Measurements from ENCODE around the gene LPAR2. TPM values are rescaled to one million over a fixed set of nuclear protein-coding genes. Genes with fewer than 3 reads are reported as not detected.

Gene LPAR2
- total and polyA plus RNA-seq, 2 experiments from 2014 or later, result 39.4 to 63.1 TPM

- TF ChIP-seq, protein P1, sequence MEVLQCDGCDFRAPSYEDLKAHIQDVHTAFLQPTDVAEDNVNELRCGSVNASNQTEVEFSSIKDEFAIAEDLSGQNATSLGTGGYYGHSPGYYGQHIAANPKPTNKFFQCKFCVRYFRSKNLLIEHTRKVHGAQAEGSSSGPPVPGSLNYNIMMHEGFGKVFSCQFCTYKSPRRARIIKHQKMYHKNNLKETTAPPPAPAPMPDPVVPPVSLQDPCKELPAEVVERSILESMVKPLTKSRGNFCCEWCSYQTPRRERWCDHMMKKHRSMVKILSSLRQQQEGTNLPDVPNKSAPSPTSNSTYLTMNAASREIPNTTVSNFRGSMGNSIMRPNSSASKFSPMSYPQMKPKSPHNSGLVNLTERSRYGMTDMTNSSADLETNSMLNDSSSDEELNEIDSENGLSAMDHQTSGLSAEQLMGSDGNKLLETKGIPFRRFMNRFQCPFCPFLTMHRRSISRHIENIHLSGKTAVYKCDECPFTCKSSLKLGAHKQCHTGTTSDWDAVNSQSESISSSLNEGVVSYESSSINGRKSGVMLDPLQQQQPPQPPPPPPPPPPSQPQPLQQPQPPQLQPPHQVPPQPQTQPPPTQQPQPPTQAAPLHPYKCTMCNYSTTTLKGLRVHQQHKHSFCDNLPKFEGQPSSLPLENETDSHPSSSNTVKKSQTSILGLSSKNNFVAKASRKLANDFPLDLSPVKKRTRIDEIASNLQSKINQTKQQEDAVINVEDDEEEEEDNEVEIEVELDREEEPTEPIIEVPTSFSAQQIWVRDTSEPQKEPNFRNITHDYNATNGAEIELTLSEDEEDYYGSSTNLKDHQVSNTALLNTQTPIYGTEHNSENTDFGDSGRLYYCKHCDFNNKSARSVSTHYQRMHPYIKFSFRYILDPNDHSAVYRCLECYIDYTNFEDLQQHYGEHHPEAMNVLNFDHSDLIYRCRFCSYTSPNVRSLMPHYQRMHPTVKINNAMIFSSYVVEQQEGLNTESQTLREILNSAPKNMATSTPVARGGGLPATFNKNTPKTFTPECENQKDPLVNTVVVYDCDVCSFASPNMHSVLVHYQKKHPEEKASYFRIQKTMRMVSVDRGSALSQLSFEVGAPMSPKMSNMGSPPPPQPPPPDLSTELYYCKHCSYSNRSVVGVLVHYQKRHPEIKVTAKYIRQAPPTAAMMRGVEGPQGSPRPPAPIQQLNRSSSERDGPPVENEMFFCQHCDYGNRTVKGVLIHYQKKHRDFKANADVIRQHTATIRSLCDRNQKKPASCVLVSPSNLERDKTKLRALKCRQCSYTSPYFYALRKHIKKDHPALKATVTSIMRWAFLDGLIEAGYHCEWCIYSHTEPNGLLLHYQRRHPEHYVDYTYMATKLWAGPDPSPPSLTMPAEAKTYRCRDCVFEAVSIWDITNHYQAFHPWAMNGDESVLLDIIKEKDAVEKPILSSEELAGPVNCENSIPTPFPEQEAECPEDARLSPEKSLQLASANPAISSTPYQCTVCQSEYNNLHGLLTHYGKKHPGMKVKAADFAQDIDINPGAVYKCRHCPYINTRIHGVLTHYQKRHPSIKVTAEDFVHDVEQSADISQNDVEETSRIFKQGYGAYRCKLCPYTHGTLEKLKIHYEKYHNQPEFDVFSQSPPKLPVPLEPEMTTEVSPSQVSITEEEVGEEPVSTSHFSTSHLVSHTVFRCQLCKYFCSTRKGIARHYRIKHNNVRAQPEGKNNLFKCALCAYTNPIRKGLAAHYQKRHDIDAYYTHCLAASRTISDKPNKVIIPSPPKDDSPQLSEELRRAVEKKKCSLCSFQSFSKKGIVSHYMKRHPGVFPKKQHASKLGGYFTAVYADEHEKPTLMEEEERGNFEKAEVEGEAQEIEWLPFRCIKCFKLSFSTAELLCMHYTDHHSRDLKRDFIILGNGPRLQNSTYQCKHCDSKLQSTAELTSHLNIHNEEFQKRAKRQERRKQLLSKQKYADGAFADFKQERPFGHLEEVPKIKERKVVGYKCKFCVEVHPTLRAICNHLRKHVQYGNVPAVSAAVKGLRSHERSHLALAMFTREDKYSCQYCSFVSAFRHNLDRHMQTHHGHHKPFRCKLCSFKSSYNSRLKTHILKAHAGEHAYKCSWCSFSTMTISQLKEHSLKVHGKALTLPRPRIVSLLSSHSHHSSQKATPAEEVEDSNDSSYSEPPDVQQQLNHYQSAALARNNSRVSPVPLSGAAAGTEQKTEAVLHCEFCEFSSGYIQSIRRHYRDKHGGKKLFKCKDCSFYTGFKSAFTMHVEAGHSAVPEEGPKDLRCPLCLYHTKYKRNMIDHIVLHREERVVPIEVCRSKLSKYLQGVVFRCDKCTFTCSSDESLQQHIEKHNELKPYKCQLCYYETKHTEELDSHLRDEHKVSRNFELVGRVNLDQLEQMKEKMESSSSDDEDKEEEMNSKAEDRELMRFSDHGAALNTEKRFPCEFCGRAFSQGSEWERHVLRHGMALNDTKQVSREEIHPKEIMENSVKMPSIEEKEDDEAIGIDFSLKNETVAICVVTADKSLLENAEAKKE (CRISPR knock-in tag; IDR thresholded peaks at IDR 0.05), result no peak
- no peak for TF ChIP-seq CREB1 (CRISPR knock-in tag; IDR thresholded peaks at IDR 0.05; ENCODE audit: low read depth)
- no peak for TF ChIP-seq ZNF331 (CRISPR knock-in tag; IDR thresholded peaks at IDR 0.05; ENCODE audit: low read depth)
- TF ChIP-seq, protein P2, sequence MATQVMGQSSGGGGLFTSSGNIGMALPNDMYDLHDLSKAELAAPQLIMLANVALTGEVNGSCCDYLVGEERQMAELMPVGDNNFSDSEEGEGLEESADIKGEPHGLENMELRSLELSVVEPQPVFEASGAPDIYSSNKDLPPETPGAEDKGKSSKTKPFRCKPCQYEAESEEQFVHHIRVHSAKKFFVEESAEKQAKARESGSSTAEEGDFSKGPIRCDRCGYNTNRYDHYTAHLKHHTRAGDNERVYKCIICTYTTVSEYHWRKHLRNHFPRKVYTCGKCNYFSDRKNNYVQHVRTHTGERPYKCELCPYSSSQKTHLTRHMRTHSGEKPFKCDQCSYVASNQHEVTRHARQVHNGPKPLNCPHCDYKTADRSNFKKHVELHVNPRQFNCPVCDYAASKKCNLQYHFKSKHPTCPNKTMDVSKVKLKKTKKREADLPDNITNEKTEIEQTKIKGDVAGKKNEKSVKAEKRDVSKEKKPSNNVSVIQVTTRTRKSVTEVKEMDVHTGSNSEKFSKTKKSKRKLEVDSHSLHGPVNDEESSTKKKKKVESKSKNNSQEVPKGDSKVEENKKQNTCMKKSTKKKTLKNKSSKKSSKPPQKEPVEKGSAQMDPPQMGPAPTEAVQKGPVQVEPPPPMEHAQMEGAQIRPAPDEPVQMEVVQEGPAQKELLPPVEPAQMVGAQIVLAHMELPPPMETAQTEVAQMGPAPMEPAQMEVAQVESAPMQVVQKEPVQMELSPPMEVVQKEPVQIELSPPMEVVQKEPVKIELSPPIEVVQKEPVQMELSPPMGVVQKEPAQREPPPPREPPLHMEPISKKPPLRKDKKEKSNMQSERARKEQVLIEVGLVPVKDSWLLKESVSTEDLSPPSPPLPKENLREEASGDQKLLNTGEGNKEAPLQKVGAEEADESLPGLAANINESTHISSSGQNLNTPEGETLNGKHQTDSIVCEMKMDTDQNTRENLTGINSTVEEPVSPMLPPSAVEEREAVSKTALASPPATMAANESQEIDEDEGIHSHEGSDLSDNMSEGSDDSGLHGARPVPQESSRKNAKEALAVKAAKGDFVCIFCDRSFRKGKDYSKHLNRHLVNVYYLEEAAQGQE (IDR thresholded peaks at IDR 0.05; ENCODE audit: unreplicated experiment), result no peak
- no peak for TF ChIP-seq EZH2 (IDR thresholded peaks at IDR 0.05; ENCODE audit: low read depth, unreplicated experiment)
- no peak for TF ChIP-seq EZH2phosphoT487 (IDR thresholded peaks at IDR 0.05; ENCODE audit: unreplicated experiment)
Measured at GRCh38 chr19:19677579-19677978, 49.6 kb upstream of the LPAR2 start (continued).

Measured in GM23338 (cell line).